ENCODE data around the gene NFE2L1.

NFE2L1 gene

DNA sequence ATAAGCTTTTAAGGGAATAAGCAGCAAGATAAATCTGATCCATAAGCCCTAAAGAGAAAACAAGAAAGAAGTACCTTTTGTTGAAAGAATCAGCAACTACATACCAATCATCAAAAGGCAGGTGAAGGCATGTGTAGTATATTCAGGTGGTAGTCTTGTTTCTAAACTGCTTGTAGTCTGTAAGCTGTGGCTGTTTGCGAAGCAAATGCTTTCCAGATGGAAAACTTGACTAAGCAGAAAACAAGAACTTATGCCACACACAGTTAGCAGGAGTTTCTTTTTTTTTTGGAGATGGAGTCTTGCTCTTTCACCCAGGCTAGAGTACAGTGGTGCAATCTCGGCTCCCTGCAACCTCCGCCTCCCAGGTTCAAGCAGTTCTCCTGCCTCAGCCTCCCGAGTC is 47.5 kb downstream of the NFE2L1 start:
- no CpG with 5 or more reads among the region's 4 CpGs for WGBS, 2 donors (ENCODE audit: extremely low coverage in 2 of 2, insufficient read length in 2 of 2, insufficient replicate concordance in 1 of 2)
- H2BK15ac ChIP-seq (ENCODE audit: low read length), result no peak overlapping the region
- DNase-seq (ENCODE audit: low spot score), result no peak

DNA sequence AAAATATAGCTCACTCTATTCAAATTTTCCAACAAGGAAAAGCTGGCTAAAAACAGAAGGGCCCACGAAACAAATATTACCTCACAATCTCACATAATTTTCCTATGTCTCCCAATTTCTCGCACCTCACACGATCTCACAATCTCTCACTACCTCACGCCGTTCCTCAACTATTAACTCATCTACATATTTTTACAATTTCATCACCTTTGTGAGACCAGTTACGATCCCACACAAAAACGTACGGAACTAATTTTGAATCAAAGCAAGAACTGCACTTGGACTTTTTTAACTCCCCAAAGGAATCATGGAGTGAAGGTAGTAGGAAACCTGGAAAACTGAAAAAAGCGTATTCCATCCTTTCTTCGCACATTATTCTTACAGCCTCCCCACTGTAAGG is 52.0 kb downstream of the NFE2L1 start:
- H4K91ac ChIP-seq (ENCODE audit: low read depth, low read length, poor library complexity), result no peak overlapping the region
- no peak overlapping the region for H3K9ac ChIP-seq (ENCODE audit: low read depth, low read length, poor library complexity)
- peaks cover 0 to 3% of the 10 kb centered on the region in 2 donors for H3K9me3 ChIP-seq (replicated peaks in 1 of 2; ENCODE audit: control insufficient read depth in 2 of 2, insufficient read depth in 1 of 2, low read depth in 1 of 2, low read length in 2 of 2)
- peak overlapping the region; percentile 83 to 95 for H3K4me3 ChIP-seq (ENCODE audit: low read length in 2 of 2)
- H3K4me1 ChIP-seq (ENCODE audit: control insufficient read depth in 2 of 2, insufficient read depth in 1 of 2, low read depth in 1 of 2, low read length in 2 of 2), result no peaks in the 10 kb centered on the region
- H4K8ac ChIP-seq (ENCODE audit: low read depth, low read length), result no peak overlapping the region
- no peak overlapping the region for H3K4ac ChIP-seq (ENCODE audit: low read length)
- no peak overlapping the region for H3K23ac ChIP-seq (ENCODE audit: low read depth, low read length, poor library complexity)
- H2BK15ac ChIP-seq (ENCODE audit: low read length), result no peak overlapping the region
- peak overlapping the region; percentile 88 for H2AFZ ChIP-seq (ENCODE audit: low read length)
- WGBS, 2 donors (ENCODE audit: extremely low coverage in 2 of 2, insufficient read length in 2 of 2, insufficient replicate concordance in 1 of 2), result 100% methylated on average over 2 to 4 of the region's 10 CpGs
- H3K79me1 ChIP-seq (ENCODE audit: low read depth, low read length), result peaks cover 3% of the 10 kb centered on the region
- peak overlapping the region; percentile 79 for H2BK5ac ChIP-seq (ENCODE audit: low read length)
- DNase-seq (ENCODE audit: low spot score), result no peak
- H3K14ac ChIP-seq (ENCODE audit: low read length), result no peak overlapping the region
- no peak overlapping the region for H2BK12ac ChIP-seq (ENCODE audit: low read length)
- H2BK120ac ChIP-seq (ENCODE audit: low read depth, low read length), result no peak overlapping the region
- no peak overlapping the region for H3K18ac ChIP-seq (ENCODE audit: low read length)
- H3K27ac ChIP-seq (replicated peaks; ENCODE audit: low read length), result peak overlapping the region; percentile 96
- no peaks in the 10 kb centered on the region for H3K27me3 ChIP-seq (ENCODE audit: control insufficient read depth in 3 of 3, insufficient read depth in 3 of 3, low read depth in 1 of 3, low read length in 3 of 3)
- H3K4me2 ChIP-seq (ENCODE audit: insufficient read depth, low read length, poor library complexity, severe bottlenecking), result peak overlapping the region; percentile 73
- H2AK5ac ChIP-seq (ENCODE audit: low read depth, low read length), result no peak overlapping the region
- peaks cover 3 to 34% of the 10 kb centered on the region in 2 donors for H3K36me3 ChIP-seq (replicated peaks in 1 of 2; ENCODE audit: control insufficient read depth in 2 of 2, insufficient read depth in 2 of 2, low read length in 2 of 2)

More for the DNA sequence above, 47.5 kb downstream of the NFE2L1 start:
- H2BK120ac ChIP-seq (ENCODE audit: low read depth, low read length), result no peak overlapping the region
- H3K4me2 ChIP-seq (ENCODE audit: insufficient read depth, low read length, poor library complexity, severe bottlenecking), result no peak overlapping the region
- H3K36me3 ChIP-seq (replicated peaks in 1 of 2; ENCODE audit: control insufficient read depth in 2 of 2, insufficient read depth in 2 of 2, low read length in 2 of 2), result peaks cover 3 to 67% of the 10 kb centered on the region in 2 donors
- H3K4me1 ChIP-seq (ENCODE audit: control insufficient read depth in 2 of 2, insufficient read depth in 1 of 2, low read depth in 1 of 2, low read length in 2 of 2), result no peaks in the 10 kb centered on the region
- no peak overlapping the region for H3K4ac ChIP-seq (ENCODE audit: low read length)
- no peak overlapping the region for H3K18ac ChIP-seq (ENCODE audit: low read length)
- H3K79me1 ChIP-seq (ENCODE audit: low read depth, low read length), result peaks cover 4% of the 10 kb centered on the region
- H3K27ac ChIP-seq (replicated peaks; ENCODE audit: low read length), result no peak overlapping the region
- no peak overlapping the region for H2BK5ac ChIP-seq (ENCODE audit: low read length)
- no peak overlapping the region for H3K23ac ChIP-seq (ENCODE audit: low read depth, low read length, poor library complexity)
- no peak overlapping the region for H2BK12ac ChIP-seq (ENCODE audit: low read length)
- H4K8ac ChIP-seq (ENCODE audit: low read depth, low read length), result no peak overlapping the region
- no peak overlapping the region for H2AFZ ChIP-seq (ENCODE audit: low read length)
- no peak overlapping the region for H3K14ac ChIP-seq (ENCODE audit: low read length)
- H3K27me3 ChIP-seq (ENCODE audit: control insufficient read depth in 3 of 3, insufficient read depth in 3 of 3, low read depth in 1 of 3, low read length in 3 of 3), result no peaks in the 10 kb centered on the region
- peaks cover 0 to 3% of the 10 kb centered on the region in 2 donors for H3K9me3 ChIP-seq (replicated peaks in 1 of 2; ENCODE audit: control insufficient read depth in 2 of 2, insufficient read depth in 1 of 2, low read depth in 1 of 2, low read length in 2 of 2)
- H3K9ac ChIP-seq (ENCODE audit: low read depth, low read length, poor library complexity), result no peak overlapping the region
- H3K4me3 ChIP-seq (ENCODE audit: low read length in 2 of 2), result no peak overlapping the region
- H2AK5ac ChIP-seq (ENCODE audit: low read depth, low read length), result no peak overlapping the region
- no peak overlapping the region for H4K91ac ChIP-seq (ENCODE audit: low read depth, low read length, poor library complexity)

DNA sequence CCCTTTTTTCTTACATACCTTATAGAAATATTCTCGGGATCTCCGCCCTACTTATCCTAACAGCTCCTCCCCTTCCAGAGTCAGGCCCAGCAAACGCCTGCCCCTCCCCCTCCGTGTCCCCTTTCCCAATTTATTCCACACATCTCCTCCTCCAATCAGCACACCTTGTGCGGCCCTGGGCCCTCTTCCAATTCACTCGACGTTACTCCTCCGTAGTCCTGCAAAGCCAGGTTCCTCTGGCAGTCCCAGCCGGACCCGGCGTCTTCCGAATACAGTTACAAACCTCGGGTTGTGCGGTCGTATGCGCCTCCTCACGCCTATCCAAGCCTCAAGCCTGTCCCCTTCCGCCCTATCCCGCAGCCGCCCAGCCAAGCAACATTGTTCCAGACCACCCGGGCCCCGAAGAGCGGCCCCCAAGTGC is 52.4 kb downstream of the NFE2L1 start:
- no peak overlapping the region for H2BK15ac ChIP-seq (ENCODE audit: low read length)
- H4K91ac ChIP-seq (ENCODE audit: low read depth, low read length, poor library complexity), result no peak overlapping the region
- no peaks in the 10 kb centered on the region for H3K4me1 ChIP-seq (ENCODE audit: control insufficient read depth in 2 of 2, insufficient read depth in 1 of 2, low read depth in 1 of 2, low read length in 2 of 2)
- H3K4ac ChIP-seq (ENCODE audit: low read length), result no peak overlapping the region
- H3K9me3 ChIP-seq (replicated peaks in 1 of 2; ENCODE audit: control insufficient read depth in 2 of 2, insufficient read depth in 1 of 2, low read depth in 1 of 2, low read length in 2 of 2), result peaks cover 0 to 3% of the 10 kb centered on the region in 2 donors
- H2BK5ac ChIP-seq (ENCODE audit: low read length), result peak overlapping the region; percentile 79
- no peak overlapping the region for H2BK12ac ChIP-seq (ENCODE audit: low read length)
- no peaks in the 10 kb centered on the region for H3K27me3 ChIP-seq (ENCODE audit: control insufficient read depth in 3 of 3, insufficient read depth in 3 of 3, low read depth in 1 of 3, low read length in 3 of 3)
- H3K23ac ChIP-seq (ENCODE audit: low read depth, low read length, poor library complexity), result peak overlapping the region; percentile 70
- peak overlapping the region; percentile 83 to 95 for H3K4me3 ChIP-seq (ENCODE audit: low read length in 2 of 2)
- H3K14ac ChIP-seq (ENCODE audit: low read length), result peak overlapping the region; percentile 97
- peak overlapping the region; percentile 88 for H2AFZ ChIP-seq (ENCODE audit: low read length)
- H3K36me3 ChIP-seq (replicated peaks in 1 of 2; ENCODE audit: control insufficient read depth in 2 of 2, insufficient read depth in 2 of 2, low read length in 2 of 2), result peaks cover 3 to 30% of the 10 kb centered on the region in 2 donors
- no peak overlapping the region for H2AK5ac ChIP-seq (ENCODE audit: low read depth, low read length)
- peak overlapping the region; percentile 96 for H3K27ac ChIP-seq (replicated peaks; ENCODE audit: low read length)
- H3K79me1 ChIP-seq (ENCODE audit: low read depth, low read length), result peaks cover 3% of the 10 kb centered on the region
- no peak overlapping the region for H4K8ac ChIP-seq (ENCODE audit: low read depth, low read length)
- peak overlapping the region; percentile 66 for H2BK120ac ChIP-seq (ENCODE audit: low read depth, low read length)
- H3K18ac ChIP-seq (ENCODE audit: low read length), result peak overlapping the region; percentile 96
- peak overlapping the region; percentile 94 for H3K9ac ChIP-seq (ENCODE audit: low read depth, low read length, poor library complexity)
- H3K4me2 ChIP-seq (ENCODE audit: insufficient read depth, low read length, poor library complexity, severe bottlenecking), result peak overlapping the region; percentile 73
- no CpG with 5 or more reads among the region's 23 CpGs for WGBS, 2 donors (ENCODE audit: extremely low coverage in 2 of 2, insufficient read length in 2 of 2, insufficient replicate concordance in 1 of 2)
- DNase-seq (ENCODE audit: low spot score), result no peak

DNA sequence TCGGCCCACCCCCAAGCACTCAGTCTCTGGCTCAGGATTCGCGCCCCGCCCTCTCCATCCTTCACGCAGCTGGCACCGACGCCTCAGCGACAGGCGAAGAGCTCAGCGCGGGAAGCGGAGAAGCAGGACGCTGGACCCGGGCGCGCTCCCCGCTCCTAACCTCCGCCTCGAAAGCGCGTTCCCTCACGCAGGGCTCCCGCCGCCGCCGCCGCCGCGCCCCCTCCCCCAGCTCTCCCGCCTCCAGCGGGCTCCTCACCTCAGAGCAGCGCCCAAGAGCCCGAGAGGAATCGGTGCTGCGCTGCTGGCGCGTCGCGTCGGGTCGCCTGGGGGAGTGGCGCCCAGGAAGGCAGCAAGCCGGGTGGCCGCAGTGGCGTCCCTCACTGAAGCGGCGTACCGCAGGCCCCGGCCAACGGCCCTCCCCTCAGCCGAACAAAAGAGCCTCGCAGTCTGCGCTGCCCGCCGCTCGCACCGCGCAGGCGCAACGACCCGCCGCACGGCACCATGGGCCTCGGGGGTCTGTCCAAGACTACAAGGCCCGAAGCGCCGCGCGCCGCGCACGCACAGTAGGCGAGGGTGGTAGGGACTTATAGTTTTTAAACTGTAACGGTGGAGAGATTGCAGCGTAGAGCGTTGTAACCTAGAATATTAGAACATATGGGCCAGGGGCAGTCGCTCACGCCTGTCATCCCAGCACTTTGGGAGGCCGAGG is 53.0 kb downstream of the NFE2L1 start, which contains the start of gene CBX1:
CBX1 (minus strand) TSS at position 467 of the 709 bp plus-strand sequence. CDS start 24,474 bp downstream, outside the sequence.
- Histone ChIP-seq H3K9ac (ENCODE audit: low read depth, low read length, poor library complexity) (peak within 1 kb of the TSS; percentile 94), H2AFZ (ENCODE audit: low read length) (peak within 1 kb of the TSS; percentile 88), H3K18ac (ENCODE audit: low read length) (peak within 1 kb of the TSS; percentile 96), H3K4me1 (ENCODE audit: control insufficient read depth in 2 of 2, insufficient read depth in 1 of 2, low read depth in 1 of 2, low read length in 2 of 2) (no peaks in the 10 kb centered on the region), H2BK15ac (ENCODE audit: low read length) (no peak within 1 kb of the TSS), H3K4me3 (ENCODE audit: low read length in 2 of 2) (peak within 1 kb of the TSS; percentile 83 to 95), H2BK12ac (ENCODE audit: low read length) (no peak within 1 kb of the TSS), H3K27ac (replicated peaks; ENCODE audit: low read length) (peak within 1 kb of the TSS; percentile 96), H4K91ac (ENCODE audit: low read depth, low read length, poor library complexity) (no peak within 1 kb of the TSS), H3K4ac (ENCODE audit: low read length) (no peak within 1 kb of the TSS), H3K4me2 (ENCODE audit: insufficient read depth, low read length, poor library complexity, severe bottlenecking) (peak within 1 kb of the TSS; percentile 73), H3K27me3 (ENCODE audit: control insufficient read depth in 3 of 3, insufficient read depth in 3 of 3, low read depth in 1 of 3, low read length in 3 of 3) (no peaks in the 10 kb centered on the region), H2BK5ac (ENCODE audit: low read length) (peak within 1 kb of the TSS; percentile 79), H3K36me3 (replicated peaks in 1 of 2; ENCODE audit: control insufficient read depth in 2 of 2, insufficient read depth in 2 of 2, low read length in 2 of 2) (peaks cover 2 to 24% of the 10 kb centered on the region in 2 donors), H3K9me3 (replicated peaks in 1 of 2; ENCODE audit: control insufficient read depth in 2 of 2, insufficient read depth in 1 of 2, low read depth in 1 of 2, low read length in 2 of 2) (peaks cover 0 to 3% of the 10 kb centered on the region in 2 donors), H3K14ac (ENCODE audit: low read length) (peak within 1 kb of the TSS; percentile 97), H4K8ac (ENCODE audit: low read depth, low read length) (peak within 1 kb of the TSS; percentile 43), H3K79me1 (ENCODE audit: low read depth, low read length) (peaks cover 3% of the 10 kb centered on the region), H2BK120ac (ENCODE audit: low read depth, low read length) (peak within 1 kb of the TSS; percentile 66), H3K23ac (ENCODE audit: low read depth, low read length, poor library complexity) (peak within 1 kb of the TSS; percentile 70), H2AK5ac (ENCODE audit: low read depth, low read length) (no peak within 1 kb of the TSS)
- DNase-seq (ENCODE audit: low spot score), result peak; percentile 94
- no CpG with 5 or more reads among the region's 79 CpGs for WGBS, 2 donors (ENCODE audit: extremely low coverage in 2 of 2, insufficient read length in 2 of 2, insufficient replicate concordance in 1 of 2)
